ENCODE measurements around the gene COX4I1. TPM values are rescaled to one million over a fixed set of nuclear protein-coding genes. Genes with fewer than 3 reads are reported as not detected.

Gene COX4I1
- total and polyA plus RNA-seq, 2 of the 8 experiments (the other 6 are each of a cell fraction or from before 2014, with no cell fraction given), result 507 to 707 TPM

GRCh38 chr16:85853547-85854545 is 54.4 kb downstream of the COX4I1 start (continued):
- TF ChIP-seq MAFK (IDR thresholded peaks at IDR 0.05; ENCODE audit: low read depth, low read length), result no peak
- no peak for TF ChIP-seq ATF2 (IDR thresholded peaks at IDR 0.05; ENCODE audit: low read length)
- TF ChIP-seq USF2 (IDR thresholded peaks at IDR 0.05; ENCODE audit: low read length), result no peak
- TF ChIP-seq RXRA (IDR thresholded peaks at IDR 0.05; ENCODE audit: insufficient read depth, low read depth, low read length), result no peak
- TF ChIP-seq NRF1 (IDR thresholded peaks at IDR 0.05; ENCODE audit: low read depth, low read length), result no peak
